Measurements from ENCODE around the gene C7. TPM values are rescaled to one million over a fixed set of nuclear protein-coding genes. Genes with fewer than 3 reads are reported as not detected.
"Not testable (repeated sequence)": the region's sequence is repeated elsewhere in the genome, so short reads cannot be mapped to it uniquely, and the experiment has no call there.

C7 gene
- total and polyA plus RNA-seq, 2 experiments from 2014 or later: 0.05 to 0.07 TPM

DNA sequence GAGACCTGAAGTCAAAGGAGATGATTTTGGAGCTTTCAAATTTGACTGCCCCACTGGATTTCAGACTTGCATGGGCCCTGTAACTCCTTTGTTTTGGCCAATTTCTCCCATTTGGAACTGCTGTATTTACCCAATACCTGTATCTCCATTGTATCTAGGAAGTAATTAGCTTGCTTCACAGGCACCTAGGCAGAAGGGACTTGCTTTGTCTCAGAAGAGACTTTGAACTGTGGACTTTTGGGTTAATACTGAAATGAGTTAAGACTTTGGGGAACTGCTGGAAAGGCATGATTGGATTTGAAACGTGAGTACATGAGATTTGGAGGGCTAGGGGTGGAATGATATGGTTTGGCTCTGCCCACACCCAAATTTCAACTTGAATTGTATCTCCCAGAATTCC is 26.2 kb upstream of the C7 start:
- not testable (repeated sequence) for H3K4me3 Mint-ChIP-seq, H3K4me1 Mint-ChIP-seq

DNA sequence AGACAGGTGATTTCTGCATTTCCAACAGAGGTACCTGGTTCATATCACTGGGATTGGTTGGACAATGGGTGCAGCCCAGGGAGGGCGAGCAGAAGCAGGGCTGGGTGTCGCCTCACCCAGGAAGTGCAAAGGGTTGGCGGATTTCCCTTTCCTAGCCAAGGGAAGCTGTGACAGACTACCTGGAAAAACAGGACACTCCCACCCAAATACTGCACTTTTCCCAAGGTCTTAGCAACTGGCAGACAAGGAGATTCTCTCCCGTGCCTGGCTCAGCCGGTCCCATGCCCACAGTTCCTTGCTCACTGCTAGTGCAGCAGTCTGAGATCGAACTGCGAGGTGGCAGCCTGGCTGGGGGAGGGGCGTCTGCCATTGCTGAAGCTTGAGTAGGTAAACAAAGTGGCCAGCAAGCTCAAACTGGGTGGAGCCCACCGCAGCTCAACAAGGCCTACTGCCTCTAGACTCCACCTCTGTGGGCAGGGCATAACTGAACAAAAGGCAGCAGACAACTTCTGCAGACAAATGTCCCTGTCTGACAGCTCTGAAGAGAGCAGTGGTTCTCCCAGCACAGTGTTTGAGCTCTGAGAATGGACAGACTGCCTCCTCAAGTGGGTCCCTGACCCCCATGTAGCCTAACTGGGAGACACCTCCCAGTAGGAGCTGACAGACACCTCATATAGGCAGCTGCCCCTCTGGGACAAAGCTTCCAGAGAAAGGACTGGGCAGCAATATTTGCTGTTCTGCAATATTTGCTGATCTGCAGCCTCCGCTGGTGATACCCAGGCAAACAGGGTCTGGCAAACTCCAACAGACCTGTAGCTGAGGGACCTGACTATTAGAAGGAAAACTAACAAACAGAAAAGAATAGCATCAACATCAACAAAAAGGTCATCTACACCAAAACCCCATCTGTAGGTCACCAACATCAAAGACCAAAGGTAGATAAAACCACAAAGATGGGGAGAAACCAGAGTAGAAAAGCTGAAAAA is 13.6 kb upstream of the C7 start:
- H3K36me3 ChIP-seq (ENCODE audit: insufficient read depth); ATAC-seq; H4K20me1 ChIP-seq (replicated peaks; ENCODE audit: insufficient read depth); H3K36me3 Mint-ChIP-seq (ENCODE audit: low read depth); H3K27ac ChIP-seq (ENCODE audit: low read depth); H3K4me3 Mint-ChIP-seq; H3K9me2 ChIP-seq (ENCODE audit: insufficient read depth); DNase-seq (ENCODE audit: low spot score); H3F3A ChIP-seq (replicated peaks; ENCODE audit: low read depth); H3K27me3 ChIP-seq (ENCODE audit: insufficient read depth); H3K79me2 ChIP-seq (replicated peaks; ENCODE audit: insufficient read depth); H3K27ac Mint-ChIP-seq; H3K27me3 Mint-ChIP-seq (ENCODE audit: insufficient read depth, low read depth, poor library complexity): not testable (repeated sequence)
- peaks cover 17% of the 10 kb centered on the region for H3K4me1 Mint-ChIP-seq
- peak overlapping the region; percentile 87 for H2AFZ ChIP-seq
- H3K4me2 ChIP-seq: peak overlapping the region; percentile 42; the same call in 1 of the 2 replicates
- H3K4me3 ChIP-seq: 0 out of 2 replicates have a peak overlapping the region, but pooled peaks have one; percentile 21
- peaks cover 12% of the 10 kb centered on the region for H3K9me3 Mint-ChIP-seq
- H3K4me1 ChIP-seq (ENCODE audit: insufficient read depth): peaks cover 11% of the 10 kb centered on the region; the same call in 1 of the 2 replicates

More for the DNA sequence above, 26.2 kb upstream of the C7 start:
- H3K27me3 Mint-ChIP-seq (ENCODE audit: insufficient read depth, low read depth, poor library complexity); H3K27ac Mint-ChIP-seq; H3K27ac ChIP-seq (ENCODE audit: low read depth); H3K27me3 ChIP-seq (ENCODE audit: insufficient read depth); H3F3A ChIP-seq (replicated peaks; ENCODE audit: low read depth); DNase-seq (ENCODE audit: low spot score); H3K36me3 ChIP-seq (ENCODE audit: insufficient read depth); H3K79me2 ChIP-seq (replicated peaks; ENCODE audit: insufficient read depth); H4K20me1 ChIP-seq (replicated peaks; ENCODE audit: insufficient read depth); H3K4me3 ChIP-seq; H2AFZ ChIP-seq; H3K4me2 ChIP-seq; ATAC-seq; H3K4me1 ChIP-seq (ENCODE audit: insufficient read depth); H3K9me2 ChIP-seq (ENCODE audit: insufficient read depth): not testable (repeated sequence)
- peaks cover 24% of the 10 kb centered on the region for H3K9me3 Mint-ChIP-seq
- peaks cover 16% of the 10 kb centered on the region; the same call in 2 of the 3 replicates for H3K36me3 Mint-ChIP-seq (ENCODE audit: low read depth)

DNA sequence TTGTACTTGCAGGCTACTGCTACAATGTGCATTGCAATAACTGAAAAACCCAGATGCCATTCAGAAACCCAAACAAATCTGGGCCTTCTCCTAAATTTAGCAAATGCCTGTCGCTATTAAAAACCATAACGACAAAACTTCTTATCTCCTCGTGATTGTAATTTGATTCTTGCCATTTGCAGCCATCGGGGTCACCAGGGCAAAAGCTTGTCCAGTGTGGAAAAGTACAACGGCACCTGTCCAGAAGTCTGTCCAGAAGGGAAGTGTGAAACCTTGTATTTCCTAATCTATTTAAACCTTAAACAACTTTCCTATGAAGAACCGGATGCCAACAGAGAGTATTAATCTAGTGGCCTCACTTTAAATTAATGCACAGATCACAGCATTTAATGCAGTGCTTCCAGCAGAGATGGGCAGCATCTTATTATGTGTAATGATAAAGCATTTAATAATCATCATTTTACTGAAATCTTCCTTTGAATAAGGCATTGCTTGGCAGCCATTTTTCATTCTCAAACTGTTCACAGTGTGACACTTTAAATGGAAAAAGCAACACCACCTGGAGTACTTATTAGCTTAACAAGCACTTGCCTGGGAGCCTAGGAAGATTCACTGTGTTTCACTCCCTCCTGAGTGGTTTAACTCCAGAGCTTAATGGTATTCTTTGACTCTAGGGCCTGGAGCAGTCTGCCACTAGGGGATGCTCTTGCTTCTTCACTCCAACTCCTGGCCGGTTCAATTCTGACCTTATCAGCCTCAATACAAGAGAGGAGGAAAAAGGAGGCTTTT is 4.9 kb upstream of the C7 start:
- Histone ChIP-seq H3K4me1 (ENCODE audit: insufficient read depth) (0 out of 2 replicates have a peak, but pooled peaks cover 5% of the 10 kb centered on the region), H3K9me2 (ENCODE audit: insufficient read depth) (0 out of 2 replicates have a peak, but pooled peaks cover 2% of the 10 kb centered on the region), H2AFZ (no peak overlapping the region), H3K4me2 (no peak overlapping the region), H3K27me3 (ENCODE audit: insufficient read depth) (no peaks in the 10 kb centered on the region), H4K20me1 (replicated peaks; ENCODE audit: insufficient read depth) (no peaks in the 10 kb centered on the region), H3F3A (replicated peaks; ENCODE audit: low read depth) (no peaks in the 10 kb centered on the region), H3K79me2 (replicated peaks; ENCODE audit: insufficient read depth) (no peaks in the 10 kb centered on the region), H3K27ac (ENCODE audit: low read depth) (no peak overlapping the region), H3K4me3 (no peak overlapping the region), H3K36me3 (ENCODE audit: insufficient read depth) (no peaks in the 10 kb centered on the region)
- Mint-ChIP-seq H3K36me3 (ENCODE audit: low read depth) (no peaks in the 10 kb centered on the region), H3K4me3 (no peak overlapping the region), H3K9me3 (peaks cover 3% of the 10 kb centered on the region; the same call in 2 of the 3 replicates), H3K27ac (no peak overlapping the region), H3K27me3 (ENCODE audit: insufficient read depth, low read depth, poor library complexity) (no peaks in the 10 kb centered on the region), H3K4me1 (peaks cover 13% of the 10 kb centered on the region)
- DNase-seq (ENCODE audit: low spot score): peak; percentile 91
- peak; percentile 100 for ATAC-seq
- TF ChIP-seq CREB1 (CRISPR knock-in tag; IDR thresholded peaks at IDR 0.05; ENCODE audit: low read depth) (no peak), EZH2phosphoT487 (IDR thresholded peaks at IDR 0.05; ENCODE audit: unreplicated experiment) (no peak), ETS1 (IDR thresholded peaks at IDR 0.05) (no peak), CTCF (conservative IDR thresholded peaks at IDR 0.05; ENCODE audit: low read depth in 2 of 2) (peak; percentile 98 to 99)

Data from GM23338 (cell line).